Uterus (tissue), 4 donors: ENCODE measurements around the gene ACOT13. TPM values are rescaled to one million over a fixed set of nuclear protein-coding genes. Genes with fewer than 3 reads are reported as not detected.
"Not testable (repeated sequence)": the region's sequence is repeated elsewhere in the genome, so short reads cannot be mapped to it uniquely, and the experiment has no call there.

Experiments
- DNase-seq, 2 donors: peaks; one replicate each; pipeline ENCODE4 v3.0.0-alpha.2; 2019 to 2020
- H3K27ac ChIP-seq, 2 donors: fragments of 200-600 bp; sonication (generic); 1 replicate in 1 of 2; 2 replicates in 1 of 2; pipeline ENCODE4 v1.5.1; 2016 to 2018
- H3K27me3 ChIP-seq, 2 donors: fragments of 200-600 bp; sonication (generic); one replicate each; pipeline ENCODE4 v1.5.1; 2018 to 2019; ENCODE audit warnings: control low read depth in 1 of 2
- H3K36me3 ChIP-seq, 2 donors: fragments of 200-600 bp; sonication (generic); one replicate each; pipeline ENCODE4 v1.5.1; 2019; ENCODE audit warnings: control low read depth in 1 of 2
- H3K4me1 ChIP-seq, 2 donors: fragments of 200-600 bp; sonication (generic); one replicate each; pipeline ENCODE4 v1.5.1; 2018 to 2019; ENCODE audit warnings: control low read depth in 1 of 2
- H3K4me3 ChIP-seq, 2 donors: fragments of 200-600 bp; sonication (generic); 1 replicate in 1 of 2; 2 replicates in 1 of 2; pipeline ENCODE4 v1.5.1; 2018 to 2019; ENCODE audit warnings: mild to moderate bottlenecking in 1 of 2
- H3K9me3 ChIP-seq, 2 donors: fragments of 200-600 bp; sonication (generic); one replicate each; pipeline ENCODE4 v1.5.1; 2019; ENCODE audit warnings: control low read depth in 1 of 2
- CTCF ChIP-seq, 4 experiments: fragments of 200-600 bp in 2 of 4; fragments of 450-650 bp in 2 of 4; sonication (generic) in 2 of 4; IDR thresholded peaks; one replicate each; pipeline ENCODE4 v1.5.1; 2016 to 2019; ENCODE audit warnings: antibody characterized with exemption in 4 of 4, mild to moderate bottlenecking in 2 of 4, moderate library complexity in 1 of 4
- POLR2A ChIP-seq, 2 donors: fragments of 450-650 bp; IDR thresholded peaks; one replicate each; pipeline ENCODE4 v1.6.1; 2016; ENCODE audit warnings: antibody characterized with exemption in 2 of 2, mild to moderate bottlenecking in 1 of 2, moderate library complexity in 1 of 2
- intact Hi-C: fragments of 100-400 bp; cut with DNase I; formaldehyde crosslinking; loops from one replicate; pipeline ENCODE4 v1.15.1; 2023; ENCODE audit warnings: low total_unique reads
- total RNA-seq, 4 donors: library from RNA; depleted of rRNA in 3 of 4; stranded (reverse); fragments of >200 nt in 3 of 4; gene quantifications; one replicate each; pipeline versions ENCODE4 v1.1.0 to v1.2.4, GENCODE V29; 2014 to 2023
- donor health status: DM: yes; HTN: yes; CAD: no.

Gene ACOT13
- total RNA-seq, 4 donors from 2014 or later = 3.8 to 10.0 (median 4.2) TPM

GRCh38 chr6:24668997-24669361 lies 2.1 kb downstream of the ACOT13 start:
- no peak for DNase-seq
- H3K27ac ChIP-seq = no peak overlapping the region
- H3K4me3 ChIP-seq = no peak overlapping the region
- intact Hi-C loops = no loop called here
- H3K4me1 ChIP-seq = peaks cover 0 to 6% of the 10 kb centered on the region in 2 donors
- TF ChIP-seq POLR2A (IDR thresholded peaks at IDR 0.05) (no peak), CTCF (IDR thresholded peaks at IDR 0.05) (no peak)
- no peaks in the 10 kb centered on the region for H3K9me3 ChIP-seq
- no peaks in the 10 kb centered on the region for H3K36me3 ChIP-seq
- H3K27me3 ChIP-seq = no peaks in the 10 kb centered on the region

DNA sequence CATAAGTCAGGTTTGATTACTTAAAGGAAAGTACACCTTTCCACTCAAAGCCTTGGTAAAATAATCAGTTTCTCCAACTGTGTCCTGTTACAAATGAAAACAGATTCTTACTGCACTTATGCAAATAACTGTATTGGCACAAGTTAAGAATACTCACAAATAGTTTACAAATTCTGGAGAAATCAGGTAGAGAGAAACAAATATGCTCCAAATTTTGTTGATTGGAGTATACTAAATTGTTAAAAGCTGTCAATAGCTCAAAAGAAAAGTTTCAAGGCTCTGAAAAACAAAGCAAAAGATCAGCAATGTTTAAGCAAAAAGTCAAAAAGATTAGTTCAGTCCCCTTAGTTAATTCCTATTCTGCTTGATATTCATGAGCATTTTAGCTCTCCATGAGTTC lies 3.6 kb downstream of the ACOT13 start:
- H3K27ac ChIP-seq, H3K9me3 ChIP-seq, intact Hi-C loops, H3K36me3 ChIP-seq, H3K27me3 ChIP-seq, H3K4me3 ChIP-seq, DNase-seq, H3K4me1 ChIP-seq: not testable (repeated sequence)

DNA sequence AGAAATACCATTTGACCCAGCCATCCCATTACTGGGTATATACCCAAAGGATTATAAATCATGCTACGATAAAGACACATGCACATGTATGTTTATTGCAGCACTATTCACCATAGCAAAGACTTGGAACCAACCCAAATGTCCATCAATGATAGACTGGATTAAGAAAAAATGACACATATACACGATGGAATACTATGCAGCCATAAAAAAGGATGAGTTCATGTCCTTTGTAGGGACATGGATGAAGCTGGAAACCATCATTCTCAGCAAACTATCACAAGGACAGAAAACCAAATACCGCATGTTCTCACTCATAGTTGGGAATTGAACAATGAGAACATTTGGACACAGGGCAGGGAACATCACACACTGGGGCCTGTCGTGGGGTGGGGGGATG lies 4.2 kb downstream of the ACOT13 start:
- intact Hi-C loops, H3K27ac ChIP-seq, H3K4me3 ChIP-seq, H3K4me1 ChIP-seq, H3K27me3 ChIP-seq, DNase-seq, H3K9me3 ChIP-seq, H3K36me3 ChIP-seq: not testable (repeated sequence)

DNA sequence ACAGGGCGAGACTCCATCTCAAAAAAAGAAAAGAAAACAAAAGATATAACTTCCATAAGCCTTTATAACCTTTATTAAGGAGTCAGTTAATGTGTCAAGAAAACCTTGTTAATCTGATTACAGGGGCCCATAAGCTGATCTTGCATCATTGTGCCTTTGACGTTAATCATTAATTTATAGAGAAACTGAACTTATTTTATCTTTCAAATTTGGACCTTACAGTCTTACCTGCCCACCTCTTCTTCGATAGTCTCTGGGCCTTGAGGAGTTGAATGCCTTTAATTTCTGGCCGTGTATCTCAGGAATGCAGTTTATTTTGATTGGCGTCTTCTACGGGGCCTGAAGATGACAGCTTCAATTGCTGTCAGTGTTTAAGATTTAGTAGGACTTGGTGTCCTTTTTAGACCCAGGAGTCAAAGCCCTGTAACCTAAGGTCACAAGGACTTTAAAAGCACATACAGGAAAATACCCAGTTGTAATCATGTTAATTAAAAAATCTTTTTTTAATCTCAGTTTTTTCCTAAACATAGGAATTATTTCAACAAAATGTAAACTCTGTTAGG lies 5.8 kb downstream of the ACOT13 start:
- intact Hi-C loops = no loop called here
- H3K4me1 ChIP-seq = no peaks in the 10 kb centered on the region
- H3K27me3 ChIP-seq = no peaks in the 10 kb centered on the region
- DNase-seq = no peak
- H3K27ac ChIP-seq = no peak overlapping the region
- H3K4me3 ChIP-seq = no peak overlapping the region
- TF ChIP-seq POLR2A (IDR thresholded peaks at IDR 0.05) (no peak), CTCF (IDR thresholded peaks at IDR 0.05) (no peak)
- no peaks in the 10 kb centered on the region for H3K9me3 ChIP-seq
- no peaks in the 10 kb centered on the region for H3K36me3 ChIP-seq

- TF ChIP-seq POLR2A (IDR thresholded peaks at IDR 0.05) = no peak
- no peak for TF ChIP-seq CTCF (IDR thresholded peaks at IDR 0.05)
- H3K27me3 ChIP-seq = no peaks in the 10 kb centered on the region
- H3K27ac ChIP-seq = no peak overlapping the region
- no peak overlapping the region for H3K4me3 ChIP-seq
- H3K9me3 ChIP-seq = no peaks in the 10 kb centered on the region
- intact Hi-C loops = no loop called here
- no peaks in the 10 kb centered on the region for H3K36me3 ChIP-seq
- H3K4me1 ChIP-seq = no peaks in the 10 kb centered on the region
- DNase-seq = no peak
These were observed 6.7 kb downstream of the ACOT13 start for GRCh38 chr6:24673625-24674024.

GRCh38 chr6:24678792-24679352 lies 12.0 kb downstream of the ACOT13 start:
- H3K4me3 ChIP-seq, H3K9me3 ChIP-seq, DNase-seq, H3K4me1 ChIP-seq, H3K27ac ChIP-seq, H3K36me3 ChIP-seq, H3K27me3 ChIP-seq, intact Hi-C loops: not testable (repeated sequence)

GRCh38 chr6:24680582-24680981 lies 13.7 kb downstream of the ACOT13 start:
- H3K4me3 ChIP-seq = no peak overlapping the region
- H3K36me3 ChIP-seq = no peaks in the 10 kb centered on the region
- no peaks in the 10 kb centered on the region for H3K27me3 ChIP-seq
- H3K4me1 ChIP-seq = no peaks in the 10 kb centered on the region
- no peaks in the 10 kb centered on the region for H3K9me3 ChIP-seq
- intact Hi-C loops = no loop called here
- TF ChIP-seq POLR2A (IDR thresholded peaks at IDR 0.05) (no peak), CTCF (IDR thresholded peaks at IDR 0.05) (no peak)
- no peak overlapping the region for H3K27ac ChIP-seq
- DNase-seq = no peak
